ENCODE data around the gene LCE1E.

DNA sequence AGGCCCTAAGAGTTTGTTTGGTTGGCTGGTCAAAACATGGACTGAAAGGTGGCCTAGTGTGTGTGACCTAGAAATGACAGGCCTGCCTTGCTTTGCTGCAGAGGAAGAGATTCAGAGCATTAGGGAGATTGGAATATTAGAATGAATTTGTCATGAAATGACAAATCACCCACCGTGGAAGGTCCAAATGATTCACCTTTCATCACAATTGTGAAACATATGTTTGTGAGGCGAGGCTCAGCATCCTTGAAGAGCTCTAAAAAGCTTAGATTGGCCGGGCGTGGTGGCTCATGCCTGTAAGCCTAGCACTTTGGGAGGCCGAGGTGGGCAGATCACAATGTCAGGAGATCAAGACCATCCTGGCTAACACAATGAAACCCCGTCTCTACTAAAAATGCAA is 31.3 kb downstream of the LCE1E start:
- TF ChIP-seq, protein P1, sequence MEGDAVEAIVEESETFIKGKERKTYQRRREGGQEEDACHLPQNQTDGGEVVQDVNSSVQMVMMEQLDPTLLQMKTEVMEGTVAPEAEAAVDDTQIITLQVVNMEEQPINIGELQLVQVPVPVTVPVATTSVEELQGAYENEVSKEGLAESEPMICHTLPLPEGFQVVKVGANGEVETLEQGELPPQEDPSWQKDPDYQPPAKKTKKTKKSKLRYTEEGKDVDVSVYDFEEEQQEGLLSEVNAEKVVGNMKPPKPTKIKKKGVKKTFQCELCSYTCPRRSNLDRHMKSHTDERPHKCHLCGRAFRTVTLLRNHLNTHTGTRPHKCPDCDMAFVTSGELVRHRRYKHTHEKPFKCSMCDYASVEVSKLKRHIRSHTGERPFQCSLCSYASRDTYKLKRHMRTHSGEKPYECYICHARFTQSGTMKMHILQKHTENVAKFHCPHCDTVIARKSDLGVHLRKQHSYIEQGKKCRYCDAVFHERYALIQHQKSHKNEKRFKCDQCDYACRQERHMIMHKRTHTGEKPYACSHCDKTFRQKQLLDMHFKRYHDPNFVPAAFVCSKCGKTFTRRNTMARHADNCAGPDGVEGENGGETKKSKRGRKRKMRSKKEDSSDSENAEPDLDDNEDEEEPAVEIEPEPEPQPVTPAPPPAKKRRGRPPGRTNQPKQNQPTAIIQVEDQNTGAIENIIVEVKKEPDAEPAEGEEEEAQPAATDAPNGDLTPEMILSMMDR (IDR thresholded peaks at IDR 0.05), result no peak
- TF ChIP-seq POLR2A (IDR thresholded peaks at IDR 0.05), result no peak
- no peak for TF ChIP-seq POLR2AphosphoS5 (IDR thresholded peaks at IDR 0.05)

Measured in prostate gland (tissue), 2 donors.